22Rv1 (cell line): ENCODE data around the gene NPAS2.

Source experiments
- H3K27ac ChIP-seq: fragments of 450-650 bp; 2 replicates; pipeline ENCODE4 v1.5.1; 2017
- ZFX ChIP-seq: fragments of 450-650 bp; IDR thresholded peaks from 2 replicates; pipeline ENCODE4 v1.6.1; 2017; ENCODE audit warnings: antibody characterized with exemption, borderline replicate concordance
- TF ChIP-seq, protein P1 (sequence below): fragments of 450-650 bp; IDR thresholded peaks from 2 replicates; pipeline ENCODE4 v1.5.1; 2017; ENCODE audit warnings: mild to moderate bottlenecking

Gene NPAS2

DNA sequence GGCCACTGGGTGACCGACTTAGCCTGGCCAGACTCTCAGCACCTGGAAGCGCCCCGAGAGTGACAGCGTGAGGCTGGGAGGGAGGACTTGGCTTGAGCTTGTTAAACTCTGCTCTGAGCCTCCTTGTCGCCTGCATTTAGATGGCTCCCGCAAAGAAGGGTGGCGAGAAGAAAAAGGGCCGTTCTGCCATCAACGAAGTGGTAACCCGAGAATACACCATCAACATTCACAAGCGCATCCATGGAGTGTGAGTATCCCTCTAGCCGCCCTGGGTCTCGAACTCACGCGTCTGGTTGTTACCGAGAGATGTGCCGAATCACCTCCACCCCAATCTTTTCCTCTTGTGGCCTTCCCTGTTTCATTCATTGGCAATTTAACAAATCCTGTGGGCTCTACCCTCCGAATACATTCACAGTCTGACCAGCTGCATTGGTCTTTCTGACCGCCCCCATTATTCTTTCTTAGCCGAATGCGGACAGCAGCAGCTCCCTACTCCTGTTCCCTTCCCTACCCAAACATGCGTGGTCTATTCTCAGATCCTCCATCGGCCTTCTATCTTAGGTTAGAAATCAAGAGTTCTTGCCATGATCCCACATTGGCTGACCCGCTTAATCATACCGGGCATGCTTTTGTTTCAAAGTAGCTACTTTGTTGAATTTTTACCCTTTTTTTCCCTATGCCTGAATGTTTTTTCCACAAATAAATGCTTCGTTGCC, 182.8 kb downstream of the NPAS2 start:
- TF ChIP-seq ZFX = no peak
- peak overlapping the region; percentile 77 for H3K27ac ChIP-seq

DNA sequence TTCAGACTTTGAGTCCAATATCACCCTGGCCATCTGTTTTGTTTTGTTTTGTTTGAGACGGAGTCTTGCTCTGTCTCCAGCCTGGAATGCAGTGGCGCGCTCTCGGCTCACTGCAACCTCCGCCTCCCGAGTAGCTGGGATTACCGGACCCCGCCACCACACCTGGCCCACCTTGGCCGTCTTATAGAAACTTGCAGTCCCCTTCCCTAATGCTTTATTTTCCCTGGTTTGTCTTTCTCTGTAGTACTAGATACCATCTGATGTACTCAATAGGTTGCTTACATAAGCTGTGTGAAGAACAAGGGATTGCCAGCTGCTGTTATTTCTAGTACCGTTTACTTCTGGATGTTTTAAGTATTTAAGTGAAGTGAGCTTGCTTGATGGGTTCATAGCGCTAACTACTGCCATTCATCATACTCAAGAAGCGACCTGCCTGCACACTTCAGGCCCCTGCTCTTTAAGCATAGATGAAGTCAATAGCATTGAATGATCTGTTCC, 183.4 kb downstream of the NPAS2 start:
- H3K27ac ChIP-seq = peak overlapping the region; percentile 77
- no peak for TF ChIP-seq ZFX
- TF ChIP-seq, protein P1, sequence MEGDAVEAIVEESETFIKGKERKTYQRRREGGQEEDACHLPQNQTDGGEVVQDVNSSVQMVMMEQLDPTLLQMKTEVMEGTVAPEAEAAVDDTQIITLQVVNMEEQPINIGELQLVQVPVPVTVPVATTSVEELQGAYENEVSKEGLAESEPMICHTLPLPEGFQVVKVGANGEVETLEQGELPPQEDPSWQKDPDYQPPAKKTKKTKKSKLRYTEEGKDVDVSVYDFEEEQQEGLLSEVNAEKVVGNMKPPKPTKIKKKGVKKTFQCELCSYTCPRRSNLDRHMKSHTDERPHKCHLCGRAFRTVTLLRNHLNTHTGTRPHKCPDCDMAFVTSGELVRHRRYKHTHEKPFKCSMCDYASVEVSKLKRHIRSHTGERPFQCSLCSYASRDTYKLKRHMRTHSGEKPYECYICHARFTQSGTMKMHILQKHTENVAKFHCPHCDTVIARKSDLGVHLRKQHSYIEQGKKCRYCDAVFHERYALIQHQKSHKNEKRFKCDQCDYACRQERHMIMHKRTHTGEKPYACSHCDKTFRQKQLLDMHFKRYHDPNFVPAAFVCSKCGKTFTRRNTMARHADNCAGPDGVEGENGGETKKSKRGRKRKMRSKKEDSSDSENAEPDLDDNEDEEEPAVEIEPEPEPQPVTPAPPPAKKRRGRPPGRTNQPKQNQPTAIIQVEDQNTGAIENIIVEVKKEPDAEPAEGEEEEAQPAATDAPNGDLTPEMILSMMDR = no peak

DNA sequence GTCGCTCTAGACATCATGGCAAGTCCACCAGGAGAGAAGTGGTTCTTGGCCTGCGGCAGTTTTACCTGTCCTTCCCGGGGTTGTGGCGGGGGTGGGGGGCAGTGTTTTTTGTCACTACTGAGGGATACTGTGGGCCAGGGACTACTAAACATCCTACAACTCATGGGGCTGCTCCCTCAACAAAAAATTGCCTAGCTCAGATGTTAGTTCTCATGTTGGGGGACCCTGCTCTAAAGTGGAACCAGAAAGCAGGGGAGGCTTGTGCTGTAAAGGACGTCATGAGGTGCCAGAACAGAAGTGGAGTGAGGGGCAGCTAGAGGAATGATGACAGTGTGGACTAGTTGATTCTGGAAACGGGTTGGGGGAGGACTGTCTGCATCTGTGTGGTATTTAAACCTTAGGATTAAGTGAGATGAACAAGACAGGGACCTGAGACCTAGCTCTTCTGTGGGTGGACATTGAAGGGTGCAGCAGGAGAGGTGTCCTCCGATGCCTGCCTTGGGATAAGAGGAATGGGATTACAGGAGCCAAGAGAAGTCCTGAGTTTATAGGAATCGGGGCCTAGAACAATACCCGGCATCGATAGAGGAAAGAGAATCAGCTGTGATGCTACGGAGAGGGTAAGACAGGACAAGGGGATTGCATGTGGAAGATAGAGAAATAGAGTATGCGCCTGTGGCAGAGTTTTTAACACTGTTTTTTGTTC, 184.8 kb downstream of the NPAS2 start:
- TF ChIP-seq, protein P1 = no peak
- H3K27ac ChIP-seq = 0 out of 2 replicates have a peak overlapping the region, but pooled peaks have one; percentile 77

DNA sequence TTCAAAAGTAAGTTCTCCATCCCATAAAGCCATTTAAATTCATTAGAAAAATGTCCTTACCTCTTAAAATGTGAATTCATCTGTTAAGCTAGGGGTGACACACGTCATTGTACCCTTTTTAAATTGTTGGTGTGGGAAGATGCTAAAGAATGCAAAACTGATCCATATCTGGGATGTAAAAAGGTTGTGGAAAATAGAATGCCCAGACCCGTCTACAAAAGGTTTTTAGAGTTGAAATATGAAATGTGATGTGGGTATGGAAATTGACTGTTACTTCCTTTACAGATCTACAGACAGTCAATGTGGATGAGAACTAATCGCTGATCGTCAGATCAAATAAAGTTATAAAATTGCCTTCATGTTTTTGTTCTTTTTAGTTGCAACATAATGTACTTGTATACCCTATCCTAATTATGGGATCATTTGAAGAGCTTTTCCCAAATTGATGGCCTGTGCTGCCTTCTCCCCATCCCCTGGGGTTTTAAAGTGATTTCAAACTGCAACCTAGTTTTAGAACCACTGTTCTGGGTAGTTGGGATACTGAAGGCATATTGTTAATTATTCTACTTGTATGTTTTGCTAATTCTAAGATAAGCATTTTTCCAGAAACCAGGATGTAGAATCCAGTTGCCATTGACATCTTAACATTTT, 186.3 kb downstream of the NPAS2 start:
- no peak for TF ChIP-seq ZFX
- TF ChIP-seq, protein P1 = no peak
- H3K27ac ChIP-seq = no peak overlapping the region; the same call in 1 of the 2 replicates

DNA sequence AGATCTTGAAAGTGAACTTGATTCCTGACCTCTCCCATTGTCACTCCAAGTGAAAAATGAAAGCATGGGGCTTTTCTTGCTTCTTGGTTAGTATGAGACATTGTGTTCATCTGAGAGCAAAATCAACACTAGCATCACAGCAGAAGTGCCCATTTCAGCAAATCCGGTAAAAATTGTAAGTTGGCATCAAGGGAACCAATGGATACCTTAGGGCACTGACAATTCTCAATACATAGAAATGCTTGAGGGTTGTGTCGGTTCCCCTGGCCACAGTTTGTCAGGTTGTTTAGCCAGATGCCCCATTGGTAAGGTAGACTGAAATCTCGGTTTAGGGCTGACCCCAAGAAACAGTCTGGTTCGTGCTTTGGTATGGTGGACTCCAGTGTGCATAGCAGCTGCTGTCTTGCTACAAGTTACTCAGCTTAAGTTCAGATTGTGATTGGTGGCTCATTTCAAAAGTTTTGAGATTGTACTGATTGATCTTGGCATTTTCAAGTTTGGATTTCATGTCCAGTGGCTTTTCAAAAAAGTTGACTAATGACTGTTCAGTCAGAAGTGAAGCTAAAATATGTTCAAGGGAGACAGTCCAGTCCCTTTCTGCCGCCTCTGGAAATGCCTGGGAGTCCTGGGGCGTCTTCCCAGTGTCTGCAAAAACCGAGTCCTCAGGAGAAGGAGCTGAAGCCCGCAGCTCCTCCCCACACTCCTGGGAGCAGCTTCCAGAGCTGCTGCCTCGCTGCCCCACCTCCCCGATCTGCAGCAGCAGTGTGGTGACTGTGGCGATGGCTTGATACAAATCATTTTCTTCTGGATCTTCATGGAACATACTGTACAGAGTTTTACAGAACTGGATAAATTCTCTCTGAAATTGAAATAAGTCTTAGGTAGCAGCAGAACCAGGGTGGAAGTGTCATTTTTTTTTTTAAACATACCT, 187.7 kb downstream of the NPAS2 start:
- no peak for TF ChIP-seq ZFX
- TF ChIP-seq, protein P1 = no peak
- peak overlapping the region; percentile 23; the same call in 1 of the 2 replicates for H3K27ac ChIP-seq

DNA sequence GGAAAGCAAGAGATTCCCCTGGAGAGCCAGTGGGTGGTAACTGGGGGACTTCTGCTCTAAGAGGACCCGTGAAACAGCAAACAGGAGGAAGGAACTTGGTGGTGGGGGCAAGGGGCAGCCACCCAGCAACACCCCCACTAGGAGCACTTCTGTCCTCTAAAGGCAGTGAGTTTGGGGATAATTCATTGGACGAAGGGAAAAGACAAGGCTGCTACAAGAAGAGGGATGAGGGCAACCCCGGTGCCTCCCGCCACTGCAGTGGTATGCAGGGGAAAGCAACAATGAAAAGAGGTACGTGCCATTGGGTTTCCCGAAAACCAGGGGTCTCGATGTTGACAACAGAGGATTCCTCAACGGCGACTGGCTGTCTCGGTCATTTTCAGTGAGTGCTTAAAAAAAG, 191.2 kb downstream of the NPAS2 start:
- no peak overlapping the region for H3K27ac ChIP-seq
- TF ChIP-seq ZFX = no peak
- TF ChIP-seq, protein P1 = no peak
